Measurements from ENCODE around the gene SLC25A21.

Gene SLC25A21

GRCh38 chr14:36857136-36857535 is 315.3 kb downstream of the SLC25A21 start:
- DNase-seq, result no peak

- DNase-seq, result no peak
Observed at GRCh38 chr14:36856095-36856878, 316.1 kb downstream of the SLC25A21 start.

GRCh38 chr14:36855396-36855795 is 317.0 kb downstream of the SLC25A21 start:
- no peak for DNase-seq

GRCh38 chr14:36852981-36853691 is 319.3 kb downstream of the SLC25A21 start:
- DNase-seq, result no peak

- no peak for DNase-seq
Observed at GRCh38 chr14:36848213-36848612, 324.2 kb downstream of the SLC25A21 start.

- DNase-seq, result no peak
Observed at GRCh38 chr14:36847366-36847765, 325.0 kb downstream of the SLC25A21 start.

- DNase-seq, result no peak
Observed at GRCh38 chr14:36845356-36846012, 326.9 kb downstream of the SLC25A21 start.

GRCh38 chr14:36844443-36845195 is 327.8 kb downstream of the SLC25A21 start:
- no peak for DNase-seq

- DNase-seq, result no peak
Observed at GRCh38 chr14:36843410-36843809, 329.0 kb downstream of the SLC25A21 start.

- DNase-seq, result no peak
Observed at GRCh38 chr14:36835128-36835527, 337.3 kb downstream of the SLC25A21 start.

- DNase-seq, result no peak
Observed at GRCh38 chr14:36834293-36834692, 338.1 kb downstream of the SLC25A21 start.

- DNase-seq, result no peak
Observed at GRCh38 chr14:36829547-36829946, 342.9 kb downstream of the SLC25A21 start.

- no peak for DNase-seq
Observed at GRCh38 chr14:36827861-36828260, 344.5 kb downstream of the SLC25A21 start.

- DNase-seq, result no peak
Observed at GRCh38 chr14:36826614-36827013, 345.8 kb downstream of the SLC25A21 start.

- DNase-seq, result no peak
Observed at GRCh38 chr14:36824854-36825253, 347.6 kb downstream of the SLC25A21 start.

- DNase-seq, result no peak
Observed at GRCh38 chr14:36823651-36824050, 348.8 kb downstream of the SLC25A21 start.

GRCh38 chr14:36822685-36823084 is 349.7 kb downstream of the SLC25A21 start:
- DNase-seq, result no peak

GRCh38 chr14:36820901-36821300 is 351.5 kb downstream of the SLC25A21 start:
- DNase-seq, result no peak

GRCh38 chr14:36820111-36820709 is 352.2 kb downstream of the SLC25A21 start:
- DNase-seq, result no peak

GRCh38 chr14:36818794-36819384 is 353.5 kb downstream of the SLC25A21 start:
- DNase-seq, result no peak

- no peak for DNase-seq
Observed at GRCh38 chr14:36818246-36818645, 354.2 kb downstream of the SLC25A21 start.
